ENCODE data around the gene IQCC. TPM values are rescaled to one million over a fixed set of nuclear protein-coding genes. Genes with fewer than 3 reads are reported as not detected.

Gene IQCC
- total RNA-seq, 1 experiment from 2014 or later = 5.5 TPM

GRCh38 chr1:32247983-32248889 lies 42.8 kb downstream of the IQCC start:
- in situ Hi-C loops (cut with HindIII; ENCODE audit: low pct_unique_long_range_greater_than_20kb, low sequenced_read_pairs) = no loop called here
- no peak for DNase-seq (ENCODE audit: low read depth)

- DNase-seq (ENCODE audit: low read depth) = peak; percentile 40
- in situ Hi-C loops (cut with HindIII; ENCODE audit: low pct_unique_long_range_greater_than_20kb, low sequenced_read_pairs) = no loop called here
Observed at GRCh38 chr1:32249831-32250525, 44.5 kb downstream of the IQCC start.

DNA sequence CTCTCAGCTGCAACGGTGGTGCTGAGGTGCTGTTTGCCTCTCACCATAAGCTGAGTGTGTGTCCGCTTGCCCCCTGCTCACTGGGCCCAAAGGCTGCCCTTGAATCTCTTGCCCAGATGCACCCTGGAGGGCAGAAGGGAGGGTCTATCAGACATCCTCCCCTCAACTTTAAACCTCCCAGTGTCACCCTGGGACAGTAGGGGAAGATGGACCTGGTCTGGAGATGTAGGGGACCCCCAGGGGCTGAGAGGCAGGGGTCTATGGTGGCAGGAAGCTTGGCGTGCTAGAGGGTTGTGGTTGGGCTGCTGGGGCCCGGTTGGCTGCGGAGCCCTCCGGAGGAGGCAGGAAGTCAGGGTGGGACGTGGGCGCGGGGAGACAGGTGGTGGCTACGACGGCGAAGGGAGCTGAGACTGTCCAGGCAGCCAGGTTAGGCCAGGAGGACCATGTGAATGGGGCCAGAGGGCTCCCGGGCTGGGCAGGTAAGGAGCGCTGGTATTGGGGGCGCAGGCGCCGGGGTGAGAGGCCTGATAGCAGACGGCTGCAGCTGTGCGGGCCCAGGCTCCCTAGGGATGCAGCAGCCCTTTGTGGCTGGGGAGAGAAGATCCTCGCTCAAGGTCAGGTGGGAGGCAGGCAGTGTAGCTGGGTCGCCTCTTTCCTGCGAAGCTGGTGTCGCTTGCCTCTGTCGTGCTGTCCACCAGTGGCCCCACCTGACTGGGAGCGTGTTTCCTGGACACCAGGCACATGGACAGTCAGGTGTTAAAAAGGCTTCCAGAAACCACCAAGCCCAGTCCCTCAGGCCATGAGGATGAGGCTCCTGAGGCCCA lies 45.6 kb downstream of the IQCC start, which contains the start of gene LCK:
TSS of gene LCK (plus strand) at position 373 of the 824 bp plus-strand sequence. CDS start 23,065 bp downstream, outside the sequence.
- in situ Hi-C loops (cut with HindIII; ENCODE audit: low pct_unique_long_range_greater_than_20kb, low sequenced_read_pairs) = no loop called here
- DNase-seq (ENCODE audit: low read depth) = no peak

GRCh38 chr1:32255072-32256071 lies 49.9 kb downstream of the IQCC start:
- in situ Hi-C loops (cut with HindIII; ENCODE audit: low pct_unique_long_range_greater_than_20kb, low sequenced_read_pairs) = no loop called here
- DNase-seq (ENCODE audit: low read depth) = no peak

GRCh38 chr1:32256473-32257226 lies 51.2 kb downstream of the IQCC start:
- DNase-seq (ENCODE audit: low read depth) = no peak
- in situ Hi-C loops (cut with HindIII; ENCODE audit: low pct_unique_long_range_greater_than_20kb, low sequenced_read_pairs) = no loop called here

GRCh38 chr1:32257227-32257508 lies 51.7 kb downstream of the IQCC start:
- in situ Hi-C loops (cut with HindIII; ENCODE audit: low pct_unique_long_range_greater_than_20kb, low sequenced_read_pairs) = no loop called here
- no peak for DNase-seq (ENCODE audit: low read depth)

Other genes starting within 250 kb of the IQCC start
- gene KHDRBS1, start 191.8 kb upstream of the IQCC start, total RNA-seq (2014; rRNA removed; shearing (Covaris generic); ENCODE audit: low replicate concordance) = 112 and 135 TPM in 2 replicates
- gene TMEM39B, start 132.7 kb upstream of the IQCC start, total RNA-seq (2014; rRNA removed; shearing (Covaris generic); ENCODE audit: low replicate concordance) = 7.0 and 8.0 TPM in 2 replicates
- 24.9 and 26.6 TPM in 2 replicates for gene KPNA6, start 97.6 kb upstream of the IQCC start, total RNA-seq (2014; rRNA removed; shearing (Covaris generic); ENCODE audit: low replicate concordance)
- gene TXLNA, start 26.0 kb upstream of the IQCC start, total RNA-seq (2014; rRNA removed; shearing (Covaris generic); ENCODE audit: low replicate concordance) = 58.5 and 63.9 TPM in 2 replicates
- 9.3 and 16.4 TPM in 2 replicates for gene CCDC28B, start 5.1 kb upstream of the IQCC start, total RNA-seq (2014; rRNA removed; shearing (Covaris generic); ENCODE audit: low replicate concordance)
- gene DCDC2B, start 3.4 kb downstream of the IQCC start, total RNA-seq (2014; rRNA removed; shearing (Covaris generic); ENCODE audit: low replicate concordance) = not detected in 2 replicates
- 15.1 and 17.1 TPM in 2 replicates for gene TMEM234, start 16.7 kb downstream of the IQCC start, total RNA-seq (2014; rRNA removed; shearing (Covaris generic); ENCODE audit: low replicate concordance)
- gene EIF3I, start 16.7 kb downstream of the IQCC start, total RNA-seq (2014; rRNA removed; shearing (Covaris generic); ENCODE audit: low replicate concordance) = 441 and 448 TPM in 2 replicates
- gene FAM167B, start 41.6 kb downstream of the IQCC start, total RNA-seq (2014; rRNA removed; shearing (Covaris generic); ENCODE audit: low replicate concordance) = not detected in 2 replicates
- not detected in 2 replicates for gene LCK, start 45.6 kb downstream of the IQCC start, total RNA-seq (2014; rRNA removed; shearing (Covaris generic); ENCODE audit: low replicate concordance)
- 104 and 107 TPM in 2 replicates for gene HDAC1, start 86.4 kb downstream of the IQCC start, total RNA-seq (2014; rRNA removed; shearing (Covaris generic); ENCODE audit: low replicate concordance)
- gene MARCKSL1, start 130.6 kb downstream of the IQCC start, total RNA-seq (2014; rRNA removed; shearing (Covaris generic); ENCODE audit: low replicate concordance) = 7.1 and 12.0 TPM in 2 replicates
- not detected in 2 replicates for gene FAM229A, start 156.8 kb downstream of the IQCC start, total RNA-seq (2014; rRNA removed; shearing (Covaris generic); ENCODE audit: low replicate concordance)
- gene TSSK3, start 156.9 kb downstream of the IQCC start, total RNA-seq (2014; rRNA removed; shearing (Covaris generic); ENCODE audit: low replicate concordance) = not detected in 2 replicates
- gene BSDC1, start 188.8 kb downstream of the IQCC start, total RNA-seq (2014; rRNA removed; shearing (Covaris generic); ENCODE audit: low replicate concordance) = 44.7 and 51.9 TPM in 2 replicates